ENCODE measurements around the gene SPTB.

Gene SPTB

DNA sequence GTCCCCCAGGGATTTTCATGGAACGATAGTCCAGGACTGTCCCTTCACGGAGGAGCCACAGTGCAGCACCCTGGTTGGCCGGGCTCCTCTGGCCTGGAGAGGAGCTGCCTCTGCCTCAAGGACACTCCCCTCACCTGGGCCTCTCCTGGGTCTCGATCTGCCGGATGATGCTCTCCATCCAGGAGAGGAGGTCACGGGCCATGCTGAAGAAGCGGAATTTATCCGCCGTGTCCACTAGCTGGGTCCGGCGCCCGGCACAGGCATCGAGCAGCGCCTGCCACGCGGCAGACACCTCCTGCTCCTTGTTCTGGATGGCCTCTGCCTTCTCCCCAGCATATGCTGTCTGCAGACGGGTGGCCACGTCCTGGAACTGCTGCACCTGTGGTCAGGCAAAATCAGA, 109.0 kb downstream of the SPTB start:
- H3K9ac ChIP-seq (ENCODE audit: low read length): no peak overlapping the region
- no peak overlapping the region for H3K4me2 ChIP-seq (ENCODE audit: low read depth, low read length, poor library complexity, severe bottlenecking)
- no peak overlapping the region for H3K4me3 ChIP-seq (ENCODE audit: insufficient read depth, low read length, poor library complexity, severe bottlenecking)
- TF ChIP-seq, protein P1, sequence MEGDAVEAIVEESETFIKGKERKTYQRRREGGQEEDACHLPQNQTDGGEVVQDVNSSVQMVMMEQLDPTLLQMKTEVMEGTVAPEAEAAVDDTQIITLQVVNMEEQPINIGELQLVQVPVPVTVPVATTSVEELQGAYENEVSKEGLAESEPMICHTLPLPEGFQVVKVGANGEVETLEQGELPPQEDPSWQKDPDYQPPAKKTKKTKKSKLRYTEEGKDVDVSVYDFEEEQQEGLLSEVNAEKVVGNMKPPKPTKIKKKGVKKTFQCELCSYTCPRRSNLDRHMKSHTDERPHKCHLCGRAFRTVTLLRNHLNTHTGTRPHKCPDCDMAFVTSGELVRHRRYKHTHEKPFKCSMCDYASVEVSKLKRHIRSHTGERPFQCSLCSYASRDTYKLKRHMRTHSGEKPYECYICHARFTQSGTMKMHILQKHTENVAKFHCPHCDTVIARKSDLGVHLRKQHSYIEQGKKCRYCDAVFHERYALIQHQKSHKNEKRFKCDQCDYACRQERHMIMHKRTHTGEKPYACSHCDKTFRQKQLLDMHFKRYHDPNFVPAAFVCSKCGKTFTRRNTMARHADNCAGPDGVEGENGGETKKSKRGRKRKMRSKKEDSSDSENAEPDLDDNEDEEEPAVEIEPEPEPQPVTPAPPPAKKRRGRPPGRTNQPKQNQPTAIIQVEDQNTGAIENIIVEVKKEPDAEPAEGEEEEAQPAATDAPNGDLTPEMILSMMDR (IDR thresholded peaks at IDR 0.05; ENCODE audit: insufficient read depth, low read length, poor library complexity, severe bottlenecking): no peak
- no peak for TF ChIP-seq EZH2phosphoT487 (conservative IDR thresholded peaks at IDR 0.05; ENCODE audit: low read length)
- H4K20me1 ChIP-seq (ENCODE audit: low read depth, low read length): no peaks in the 10 kb centered on the region
- no peaks in the 10 kb centered on the region for H3K79me2 ChIP-seq (ENCODE audit: insufficient read depth, low read length)
- no peak overlapping the region for H2AFZ ChIP-seq (ENCODE audit: low read depth, low read length, severe bottlenecking)
- H3K9me2 ChIP-seq (replicated peaks; ENCODE audit: insufficient read depth, low read length): no peaks in the 10 kb centered on the region
- no peaks in the 10 kb centered on the region for H3K9me3 ChIP-seq (ENCODE audit: insufficient read depth, low read length)
- H3K27me3 ChIP-seq (ENCODE audit: low read length): no peaks in the 10 kb centered on the region
- no peaks in the 10 kb centered on the region for H3K36me3 ChIP-seq (ENCODE audit: low read length)
- H3F3A ChIP-seq (ENCODE audit: insufficient read depth): no peaks in the 10 kb centered on the region
- H3K27ac ChIP-seq (ENCODE audit: low read depth, low read length): no peak overlapping the region

- Histone ChIP-seq H3K9me3 (ENCODE audit: insufficient read depth, low read length) (no peaks in the 10 kb centered on the region), H3K36me3 (ENCODE audit: low read length) (no peaks in the 10 kb centered on the region), H3K4me2 (ENCODE audit: low read depth, low read length, poor library complexity, severe bottlenecking) (no peak overlapping the region), H3K79me2 (ENCODE audit: insufficient read depth, low read length) (no peaks in the 10 kb centered on the region), H2AFZ (ENCODE audit: low read depth, low read length, severe bottlenecking) (no peak overlapping the region), H4K20me1 (ENCODE audit: low read depth, low read length) (no peaks in the 10 kb centered on the region), H3K27ac (ENCODE audit: low read depth, low read length) (no peak overlapping the region), H3K27me3 (ENCODE audit: low read length) (no peaks in the 10 kb centered on the region), H3F3A (ENCODE audit: insufficient read depth) (no peaks in the 10 kb centered on the region), H3K4me3 (ENCODE audit: insufficient read depth, low read length, poor library complexity, severe bottlenecking) (no peak overlapping the region), H3K9ac (ENCODE audit: low read length) (no peak overlapping the region), H3K9me2 (replicated peaks; ENCODE audit: insufficient read depth, low read length) (no peaks in the 10 kb centered on the region)
- no peak for TF ChIP-seq EZH2phosphoT487 (conservative IDR thresholded peaks at IDR 0.05; ENCODE audit: low read length)
Measured at GRCh38 chr14:64769096-64770020, 110.3 kb downstream of the SPTB start.

GRCh38 chr14:64768401-64769095, 111.2 kb downstream of the SPTB start:
- H3K4me2 ChIP-seq (ENCODE audit: low read depth, low read length, poor library complexity, severe bottlenecking): no peak overlapping the region
- H3K36me3 ChIP-seq (ENCODE audit: low read length): no peaks in the 10 kb centered on the region
- H2AFZ ChIP-seq (ENCODE audit: low read depth, low read length, severe bottlenecking): no peak overlapping the region
- no peak overlapping the region for H3K9ac ChIP-seq (ENCODE audit: low read length)
- H3K9me3 ChIP-seq (ENCODE audit: insufficient read depth, low read length): no peaks in the 10 kb centered on the region
- no peaks in the 10 kb centered on the region for H3K27me3 ChIP-seq (ENCODE audit: low read length)
- no peaks in the 10 kb centered on the region for H3F3A ChIP-seq (ENCODE audit: insufficient read depth)
- no peak overlapping the region for H3K4me3 ChIP-seq (ENCODE audit: insufficient read depth, low read length, poor library complexity, severe bottlenecking)
- no peak for TF ChIP-seq EZH2phosphoT487 (conservative IDR thresholded peaks at IDR 0.05; ENCODE audit: low read length)
- TF ChIP-seq, protein P1 (IDR thresholded peaks at IDR 0.05; ENCODE audit: insufficient read depth, low read length, poor library complexity, severe bottlenecking): no peak
- H3K79me2 ChIP-seq (ENCODE audit: insufficient read depth, low read length): no peaks in the 10 kb centered on the region
- H3K27ac ChIP-seq (ENCODE audit: low read depth, low read length): no peak overlapping the region
- no peaks in the 10 kb centered on the region for H4K20me1 ChIP-seq (ENCODE audit: low read depth, low read length)
- H3K9me2 ChIP-seq (replicated peaks; ENCODE audit: insufficient read depth, low read length): no peaks in the 10 kb centered on the region

All from SU-DHL-6 (cell line).